Tibial nerve (tissue), 4 donors: ENCODE results near the gene SLC6A16. TPM values are rescaled to one million over a fixed set of nuclear protein-coding genes. Genes with fewer than 3 reads are reported as not detected.

Experiments used
- DNase-seq, 2 donors: peaks; one replicate each; pipeline ENCODE4 v3.0.0-alpha.2; 2019; ENCODE audit warnings: low spot score in 2 of 2
- H3K27ac ChIP-seq, 4 donors: fragments of 200-600 bp; sonication (generic) in 3 of 4; one replicate each; pipeline ENCODE4 v1.5.1; 2017 to 2019; ENCODE audit warnings: mild to moderate bottlenecking in 1 of 4
- H3K27me3 ChIP-seq, 2 donors: fragments of 200-600 bp; sonication (generic) in 1 of 2; one replicate each; pipeline versions ENCODE4 v1.5.1 to v1.6.0; 2017 to 2019
- H3K36me3 ChIP-seq, 3 donors: fragments of 200-600 bp; sonication (generic); one replicate each; pipeline ENCODE4 v1.5.1; 2018 to 2019
- H3K4me1 ChIP-seq, 4 donors: fragments of 200-600 bp; sonication (generic) in 3 of 4; one replicate each; pipeline ENCODE4 v1.5.1; 2017 to 2019
- H3K4me3 ChIP-seq, 4 donors: fragments of 200-600 bp; sonication (generic) in 3 of 4; one replicate each; pipeline ENCODE4 v1.5.1; 2017 to 2019; ENCODE audit warnings: mild to moderate bottlenecking in 1 of 4, moderate library complexity in 1 of 4
- H3K9me3 ChIP-seq, 4 donors: fragments of 200-600 bp; sonication (generic) in 3 of 4; one replicate each; pipeline ENCODE4 v1.5.1; 2017 to 2019
- CTCF ChIP-seq, 5 experiments: fragments of 200-600 bp in 3 of 5; fragments of 450-650 bp in 2 of 5; sonication (generic) in 3 of 5; IDR thresholded peaks; one replicate each; pipeline ENCODE4 v1.5.1; 2016 to 2019; ENCODE audit warnings: antibody characterized with exemption in 5 of 5, mild to moderate bottlenecking in 3 of 5, moderate library complexity in 2 of 5
- EP300 ChIP-seq, 2 donors: sonication (generic); formaldehyde crosslinking; IDR thresholded peaks; one replicate each; pipeline ENCODE4 v1.6.1; 2017; ENCODE audit warnings: antibody characterized with exemption in 2 of 2, mild to moderate bottlenecking in 1 of 2
- POLR2A ChIP-seq, 2 donors: fragments of 450-650 bp; IDR thresholded peaks; one replicate each; pipeline ENCODE4 v1.6.1; 2017; ENCODE audit warnings: antibody characterized with exemption in 2 of 2, mild to moderate bottlenecking in 2 of 2, moderate library complexity in 2 of 2
- WGBS, 2 donors: methylation state at CpG; one replicate each; pipeline ENCODE4 v1.1.5; 2018; 5-methylcytosine and 5-hydroxymethylcytosine counted together
- total RNA-seq, 4 donors: library from RNA; depleted of rRNA; stranded (reverse); fragments of >200 nt; gene quantifications; one replicate each; pipeline ENCODE4 v1.1.0, GENCODE V29; 2016

The SLC6A16 gene
- total RNA-seq, 4 donors from 2014 or later = 2.6 to 4.6 (median 3.4) TPM

- Histone ChIP-seq H3K4me1 (peaks cover 0 to 34% (median 8%) of the 10 kb centered on the region in 4 donors), H3K27me3 (peaks cover 0 to 4% of the 10 kb centered on the region in 2 donors), H3K4me3 (peak overlapping the region in 3 of 4 donors; percentile 15 to 85 (median 53)), H3K9me3 (peaks cover 0 to 5% (median 2%) of the 10 kb centered on the region in 4 donors), H3K36me3 (peaks cover 0 to 9% (median 0%) of the 10 kb centered on the region in 3 donors), H3K27ac (peak overlapping the region in 3 of 4 donors; percentile 9 to 97 (median 59))
- TF ChIP-seq CTCF (IDR thresholded peaks at IDR 0.05) (no peak), EP300 (IDR thresholded peaks at IDR 0.05) (no peak), POLR2A (IDR thresholded peaks at IDR 0.05) (no peak)
- DNase-seq = no peak
- WGBS, 2 donors = 72 to 74% methylated on average over 27 of the region's 27 CpGs
These were observed 39.2 kb upstream of the SLC6A16 start for GRCh38 chr19:49364083-49364737.

GRCh38 chr19:49363268-49364082 lies 38.5 kb upstream of the SLC6A16 start, which contains the start of gene DKKL1:
DKKL1 (plus strand) TSS chr19:49363877; CDS start chr19:49363999, 122 bp downstream.
- peak within 1 kb of the TSS; percentile 88 to 97 (median 92) for H3K27ac ChIP-seq

GRCh38 chr19:49362929-49363267 lies 37.9 kb upstream of the SLC6A16 start:
- Histone ChIP-seq H3K27ac (peak overlapping the region; percentile 88 to 97 (median 92)), H3K4me1 (peaks cover 0 to 34% (median 8%) of the 10 kb centered on the region in 4 donors), H3K9me3 (no peaks in the 10 kb centered on the region), H3K4me3 (peak overlapping the region; percentile 40 to 85 (median 68)), H3K27me3 (peaks cover 0 to 4% of the 10 kb centered on the region in 2 donors), H3K36me3 (peaks cover 0 to 22% (median 0%) of the 10 kb centered on the region in 3 donors)
- WGBS, 2 donors = 0 to 2% methylated on average over 14 of the region's 14 CpGs
- TF ChIP-seq EP300 (IDR thresholded peaks at IDR 0.05) (no peak), POLR2A (IDR thresholded peaks at IDR 0.05) (no peak), CTCF (IDR thresholded peaks at IDR 0.05) (no peak)
- DNase-seq = peak in 1 of 2 donors; percentile 21

More at GRCh38 chr19:49363268-49364082, 38.5 kb upstream of the SLC6A16 start, which contains the start of gene DKKL1:
- DNase-seq = peak; percentile 100
- peaks cover 0 to 34% (median 8%) of the 10 kb centered on the region in 4 donors for H3K4me1 ChIP-seq
- TF ChIP-seq CTCF (IDR thresholded peaks at IDR 0.05) = peak in 4 of 5 experiments; percentile 5 to 37 (median 32)
- TF ChIP-seq POLR2A (IDR thresholded peaks at IDR 0.05) = peak in 1 of 2 donors; percentile 72
- peak; percentile 15 to 91 for TF ChIP-seq EP300 (IDR thresholded peaks at IDR 0.05)
- 1 to 2% methylated on average over 45 to 46 of the region's 46 CpGs for WGBS, 2 donors
- peaks cover 0 to 4% of the 10 kb centered on the region in 2 donors for H3K27me3 ChIP-seq
- H3K4me3 ChIP-seq = peak within 1 kb of the TSS; percentile 40 to 85 (median 68)
- peaks cover 0 to 16% (median 0%) of the 10 kb centered on the region in 3 donors for H3K36me3 ChIP-seq
- H3K9me3 ChIP-seq = no peaks in the 10 kb centered on the region

GRCh38 chr19:49362048-49362928 lies 37.3 kb upstream of the SLC6A16 start, which contains the start of gene TEAD2:
TEAD2 (minus strand) TSS chr19:49362416; CDS start chr19:49360075, 2,341 bp downstream.
- TF ChIP-seq CTCF (IDR thresholded peaks at IDR 0.05) = peak in 1 of 5 experiments; percentile 6
- peak in 1 of 2 donors; percentile 39 for TF ChIP-seq POLR2A (IDR thresholded peaks at IDR 0.05)
- peak in 1 of 2 donors; percentile 51 for TF ChIP-seq EP300 (IDR thresholded peaks at IDR 0.05)

More at GRCh38 chr19:49362048-49362928, 37.3 kb upstream of the SLC6A16 start, which contains the start of gene TEAD2:
- Histone ChIP-seq H3K9me3 (no peaks in the 10 kb centered on the region), H3K27me3 (peaks cover 0 to 4% of the 10 kb centered on the region in 2 donors), H3K36me3 (peaks cover 0 to 28% (median 0%) of the 10 kb centered on the region in 3 donors), H3K4me1 (peaks cover 0 to 34% (median 8%) of the 10 kb centered on the region in 4 donors), H3K4me3 (peak within 1 kb of the TSS; percentile 53 to 89 (median 84)), H3K27ac (peak within 1 kb of the TSS; percentile 88 to 97 (median 92))
- 0 to 1% methylated on average over 52 of the region's 52 CpGs for WGBS, 2 donors
- DNase-seq = peak; percentile 68 to 69
